Dedifferentiated amniotic fluid mesenchymal stem cell (primary cell): ENCODE data around the gene STKLD1.

Experiments
- DNase-seq: peaks from one replicate; pipeline ENCODE4 v3.0.0-alpha.2; 2016; ENCODE audit errors: extremely low spot score

STKLD1 gene

DNA sequence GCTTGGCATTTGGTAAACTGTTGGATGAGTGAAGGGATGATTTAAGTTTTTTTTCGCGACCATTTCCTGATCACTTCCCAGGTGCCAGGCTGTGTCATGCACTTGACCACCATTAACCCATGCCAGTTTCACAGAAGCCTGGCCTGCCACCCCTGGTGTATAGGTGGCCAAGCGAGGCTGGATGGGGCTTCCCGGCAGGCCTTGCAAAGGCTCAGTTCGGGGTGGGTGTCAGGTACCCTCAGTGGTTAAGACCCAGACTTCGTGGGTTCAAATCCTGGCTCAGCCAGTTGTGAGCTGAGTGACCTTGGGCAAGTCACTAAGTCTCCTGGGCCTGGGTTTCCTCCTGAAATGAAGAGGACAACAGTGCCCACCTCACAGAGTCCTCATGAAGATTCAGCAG lies 30.6 kb upstream of the STKLD1 start:
- DNase-seq, result no peak

DNA sequence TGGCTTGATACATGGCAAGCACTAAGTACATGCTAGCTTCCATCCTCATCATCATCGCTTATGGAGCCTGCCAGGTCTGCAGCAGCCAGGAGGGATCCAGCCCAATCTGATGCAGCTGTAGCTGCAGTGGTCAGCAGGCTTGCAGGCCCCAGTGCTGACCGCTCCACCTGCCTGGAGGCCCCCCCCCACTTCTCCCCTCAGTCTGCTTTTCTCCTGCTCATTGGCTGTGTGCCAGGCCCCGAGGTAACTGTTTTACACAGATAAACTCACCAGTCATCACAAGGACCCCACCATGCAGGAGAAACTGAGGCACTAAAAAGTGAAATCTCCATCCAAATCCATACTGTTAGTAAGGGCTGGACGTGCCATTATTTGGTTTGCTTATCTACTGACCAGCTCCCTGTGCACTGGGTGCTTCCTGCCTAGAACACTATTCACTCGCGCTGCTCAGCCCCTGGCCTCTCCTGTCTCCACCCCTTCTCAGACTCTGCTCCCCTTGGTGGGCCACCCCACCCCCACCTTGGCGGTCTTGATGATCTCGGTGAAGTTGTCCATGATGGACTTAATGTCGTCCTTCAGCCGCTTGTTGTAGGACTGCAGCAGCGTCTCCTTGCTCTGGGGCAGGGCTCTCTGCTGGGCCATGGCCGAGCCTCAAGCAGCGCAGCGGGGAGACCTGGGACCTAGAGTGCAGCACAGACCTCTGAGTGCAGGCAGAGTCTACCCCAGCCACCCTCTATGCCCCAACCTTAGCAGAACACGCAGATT lies 30.0 kb upstream of the STKLD1 start:
- no peak for DNase-seq

DNA sequence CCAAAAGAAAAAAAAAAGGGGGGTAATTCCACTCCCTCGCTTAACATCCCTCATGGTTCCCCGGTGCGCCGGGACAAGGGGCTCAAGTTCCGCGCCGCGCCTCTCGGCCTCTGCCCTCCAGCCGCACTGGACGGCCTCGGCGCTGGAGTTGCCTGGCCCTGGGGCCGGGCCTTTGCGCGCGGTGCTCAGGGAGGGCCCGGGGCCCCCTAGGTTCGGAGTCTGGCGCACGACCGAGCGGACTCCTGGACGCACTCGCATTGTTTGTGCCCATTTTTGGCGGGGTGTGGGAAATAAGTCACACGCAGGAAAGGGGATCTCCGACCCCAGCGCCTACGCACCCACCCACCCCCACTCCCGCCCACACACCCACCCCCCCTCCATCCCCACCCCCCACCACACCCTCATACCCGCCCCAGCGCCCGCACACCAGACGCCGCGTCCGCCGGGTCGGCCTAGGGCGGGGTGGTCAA lies 28.6 kb upstream of the STKLD1 start:
- no peak for DNase-seq

DNA sequence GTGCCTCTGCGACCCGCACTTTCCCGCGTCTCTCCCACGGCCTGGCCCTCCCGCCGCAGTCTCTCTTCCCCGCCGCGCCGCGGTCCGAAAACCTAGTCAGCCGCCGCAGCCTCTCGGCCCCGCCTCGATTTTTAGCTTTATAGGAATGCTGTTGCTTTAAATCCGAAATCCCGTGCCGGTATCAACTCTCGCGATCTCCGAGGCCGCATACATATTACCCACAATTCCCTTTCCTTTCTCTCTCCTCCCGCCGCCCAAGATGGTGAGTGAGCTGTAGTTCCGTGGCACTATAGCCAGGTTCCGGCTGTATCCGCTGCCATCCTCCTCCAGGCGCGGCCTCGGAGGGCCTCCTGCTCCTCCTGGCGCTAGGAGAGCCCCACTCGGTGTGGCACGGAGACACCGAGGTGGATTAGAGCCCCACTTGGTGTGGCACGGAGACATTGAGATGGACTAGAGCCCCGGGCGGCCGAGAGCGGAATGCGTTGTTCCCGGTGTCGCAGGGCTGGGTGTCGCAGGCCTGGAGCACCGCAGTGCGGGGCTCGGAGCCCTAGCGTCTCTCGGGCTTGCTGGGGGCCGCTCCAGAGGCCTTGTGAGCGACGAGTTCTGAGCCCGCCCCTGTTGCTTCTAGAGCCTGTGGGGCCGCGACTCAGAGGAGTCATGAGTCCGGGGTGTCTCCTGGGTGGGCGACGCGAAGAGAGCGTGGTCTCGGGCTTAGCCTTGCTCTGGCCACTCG lies 28.0 kb upstream of the STKLD1 start, which contains the start of the genes MED22 and RPL7A:
Gene MED22 (minus strand): TSS at position 147 of the 733 bp plus-strand sequence. CDS start 1,469 bp downstream, outside the sequence.
Gene RPL7A (plus strand): TSS at position 234 of the 733 bp plus-strand sequence. CDS start 26 bp downstream, at position 260.
- peak; percentile 98 for DNase-seq

DNA sequence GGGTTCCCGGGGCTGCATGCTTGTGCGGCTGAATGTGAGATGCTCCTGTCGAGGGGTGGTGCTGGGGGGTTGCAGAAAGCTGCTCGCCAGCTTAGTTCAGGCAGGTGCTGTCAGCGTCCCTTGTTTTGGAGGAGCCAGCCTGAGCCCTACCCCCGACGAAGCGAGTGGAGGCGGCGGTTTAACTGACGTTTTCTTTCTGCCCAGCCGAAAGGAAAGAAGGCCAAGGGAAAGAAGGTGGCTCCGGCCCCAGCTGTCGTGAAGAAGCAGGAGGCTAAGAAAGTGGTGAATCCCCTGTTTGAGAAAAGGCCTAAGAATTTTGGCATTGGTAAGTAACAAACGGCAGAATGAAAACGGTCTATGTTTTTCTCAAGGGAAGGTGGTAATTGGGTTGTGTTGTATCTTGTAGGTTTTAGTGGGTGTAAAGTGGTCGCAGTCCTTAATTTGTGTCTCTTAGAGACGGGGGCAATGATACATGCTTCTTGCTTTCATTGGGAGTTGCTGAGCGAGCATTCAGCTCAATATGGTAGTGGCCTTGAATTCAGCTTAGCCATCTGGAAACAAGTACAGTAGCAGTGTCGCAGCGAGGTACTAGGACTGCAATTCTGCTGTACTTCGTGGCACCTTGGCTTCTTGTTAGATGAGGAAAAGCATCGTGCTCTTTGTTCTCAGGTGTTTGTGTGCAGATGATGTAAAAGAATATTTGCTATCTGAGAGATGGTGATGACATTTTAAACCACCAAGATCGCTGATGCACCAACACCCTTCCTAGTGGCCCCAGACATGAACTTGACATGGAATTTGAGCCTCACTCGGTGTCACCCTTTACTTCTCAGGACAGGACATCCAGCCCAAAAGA lies 27.2 kb upstream of the STKLD1 start:
- DNase-seq, result no peak

DNA sequence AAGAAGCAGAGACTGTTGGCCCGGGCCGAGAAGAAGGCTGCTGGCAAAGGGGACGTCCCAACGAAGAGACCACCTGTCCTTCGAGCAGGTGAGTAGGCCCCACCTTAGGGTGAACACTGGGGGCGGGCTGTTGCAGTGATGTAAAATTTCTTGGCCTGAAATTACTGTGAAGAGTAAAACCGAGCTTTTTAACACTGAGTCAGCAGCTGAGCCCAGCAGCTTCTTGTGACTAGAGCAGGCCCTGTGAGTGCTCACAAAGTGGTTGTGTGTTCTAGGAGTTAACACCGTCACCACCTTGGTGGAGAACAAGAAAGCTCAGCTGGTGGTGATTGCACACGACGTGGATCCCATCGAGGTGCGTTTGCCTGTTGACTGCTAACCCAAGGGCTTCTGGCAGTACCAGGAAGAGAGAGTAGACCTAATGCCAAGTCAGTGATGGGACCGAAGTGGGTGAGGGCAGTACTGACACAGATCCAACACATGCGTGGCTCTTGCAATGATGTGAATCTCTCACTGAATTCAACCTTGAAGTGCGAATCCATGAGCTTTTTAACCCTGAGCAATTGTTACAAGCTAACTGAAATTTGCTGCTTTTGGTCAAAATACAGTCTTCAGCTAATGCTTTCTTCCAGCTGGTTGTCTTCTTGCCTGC lies 26.1 kb upstream of the STKLD1 start:
- no peak for DNase-seq

DNA sequence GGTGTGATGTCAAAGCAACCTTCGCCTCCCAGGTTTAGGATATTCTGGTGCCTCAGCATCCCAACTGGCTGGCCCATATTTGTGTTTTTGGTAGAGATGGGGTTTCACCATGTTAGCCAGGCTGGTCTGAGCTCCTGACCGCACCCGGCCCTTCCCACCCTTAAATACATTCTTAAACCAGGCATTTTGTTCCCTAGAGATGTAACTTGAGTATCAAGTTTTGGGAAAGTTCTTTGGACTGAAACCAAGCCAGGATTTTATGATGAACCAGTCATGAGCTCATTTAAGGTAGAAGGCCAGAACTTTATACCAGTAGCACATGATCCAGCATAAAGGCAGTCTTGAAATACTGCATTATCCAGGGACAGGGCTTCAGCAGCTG lies 24.6 kb upstream of the STKLD1 start:
- DNase-seq, result no peak

DNA sequence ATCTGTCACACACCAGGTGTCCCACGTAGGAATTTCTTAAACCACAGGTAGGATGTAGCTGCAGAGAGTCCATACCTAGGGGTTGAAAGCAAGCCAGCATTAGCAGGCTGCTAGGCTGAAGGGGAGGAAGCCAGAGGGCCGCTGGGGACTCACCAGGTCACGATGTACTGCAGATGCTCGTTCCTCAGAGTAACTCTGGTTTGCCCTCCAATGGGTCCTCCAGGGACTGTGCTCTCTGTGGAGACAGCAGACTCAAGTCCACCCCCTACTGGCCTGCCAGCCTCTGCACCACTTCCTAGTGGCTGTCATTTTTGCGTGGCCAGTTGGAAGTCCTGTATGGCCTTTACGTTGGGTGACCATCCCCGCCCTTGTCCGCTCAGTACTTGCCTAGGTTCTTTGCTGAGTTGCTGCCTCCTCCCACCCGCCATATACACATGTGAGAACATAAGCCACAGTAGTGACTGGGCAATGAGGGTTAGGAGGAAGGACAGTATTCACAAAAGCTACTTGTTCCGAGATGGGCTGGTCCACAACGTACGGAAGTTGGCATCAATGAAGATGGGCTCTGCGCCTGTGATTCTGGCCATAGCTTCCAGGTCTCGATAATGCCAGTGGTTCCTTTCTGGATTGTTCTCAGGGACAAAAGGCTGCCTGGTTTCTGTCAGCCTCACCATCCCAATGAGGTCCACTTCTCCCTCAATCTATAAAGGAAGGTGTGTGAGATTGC lies 24.1 kb upstream of the STKLD1 start:
- peak; percentile 23 for DNase-seq

DNA sequence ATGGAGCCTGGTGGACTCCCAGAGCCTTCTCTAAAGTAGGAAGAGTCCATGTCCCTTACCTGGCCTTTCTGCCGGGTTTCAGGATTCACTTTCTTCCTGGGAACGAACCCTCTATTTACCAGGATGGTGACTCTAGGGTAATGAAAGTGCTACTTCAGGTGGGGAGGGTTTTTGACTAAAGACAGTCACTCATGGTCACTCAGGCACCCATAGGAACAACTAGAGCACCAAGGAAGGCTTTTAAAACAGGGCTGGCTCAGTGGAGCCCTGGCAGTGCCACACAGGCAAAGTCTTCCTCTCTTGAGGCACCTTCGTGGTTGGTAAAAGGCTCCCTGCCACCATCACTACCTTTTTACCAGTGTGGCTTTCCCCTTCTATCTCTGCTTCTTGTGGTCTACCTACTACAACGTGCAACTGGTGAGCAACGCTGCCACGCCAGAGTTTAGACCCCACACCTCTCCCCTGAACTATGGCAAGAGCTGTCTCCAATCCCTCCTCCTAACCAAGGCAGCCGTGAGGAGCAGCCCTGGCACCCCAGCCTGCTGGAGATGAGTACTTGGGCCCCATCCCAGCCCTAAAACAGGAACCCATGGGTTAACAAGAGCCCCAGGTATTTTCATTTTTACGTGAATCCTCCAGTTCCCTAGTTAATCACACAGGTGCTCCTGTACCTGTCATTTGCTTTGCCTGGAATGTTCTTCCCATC lies 23.4 kb upstream of the STKLD1 start:
- DNase-seq, result no peak

DNA sequence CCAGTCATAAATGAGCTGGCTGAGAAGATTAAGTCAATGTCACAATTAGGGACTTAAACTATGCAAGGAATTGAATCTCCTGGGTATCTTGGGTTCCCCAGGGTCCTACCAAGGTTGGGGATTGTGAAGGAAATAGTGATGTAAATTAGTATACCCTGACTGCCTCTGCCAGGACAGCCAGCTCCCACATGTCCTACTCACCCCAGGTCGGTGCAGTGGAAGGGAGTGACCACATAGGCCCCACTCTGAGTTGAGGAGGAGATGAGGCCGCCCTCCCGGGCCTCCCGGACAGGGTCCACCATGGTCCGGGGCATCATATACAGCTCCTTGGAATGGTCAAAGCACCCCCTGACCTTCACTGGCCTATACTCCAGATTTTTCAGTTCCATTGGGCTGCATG lies 22.6 kb upstream of the STKLD1 start:
- DNase-seq, result no peak

DNA sequence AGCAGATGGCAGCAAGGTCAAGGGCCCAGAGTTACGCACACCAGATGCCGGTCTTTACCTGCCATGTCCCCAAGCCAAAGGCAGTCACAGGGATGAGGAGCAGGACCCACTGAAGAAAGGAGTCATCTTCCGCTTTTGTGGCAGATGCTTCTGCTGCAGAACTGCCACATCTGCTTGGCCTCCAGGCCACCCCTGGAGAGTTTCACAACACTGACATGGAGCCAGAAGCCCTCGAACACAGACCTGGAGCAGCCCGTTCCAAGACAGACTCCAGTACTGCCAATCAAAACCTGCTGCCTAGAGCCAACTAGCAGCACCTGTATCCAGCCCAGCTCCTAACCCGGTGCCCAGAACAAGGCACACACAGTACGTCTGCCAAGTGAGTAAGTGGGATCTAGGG lies 21.4 kb upstream of the STKLD1 start:
- no peak for DNase-seq

DNA sequence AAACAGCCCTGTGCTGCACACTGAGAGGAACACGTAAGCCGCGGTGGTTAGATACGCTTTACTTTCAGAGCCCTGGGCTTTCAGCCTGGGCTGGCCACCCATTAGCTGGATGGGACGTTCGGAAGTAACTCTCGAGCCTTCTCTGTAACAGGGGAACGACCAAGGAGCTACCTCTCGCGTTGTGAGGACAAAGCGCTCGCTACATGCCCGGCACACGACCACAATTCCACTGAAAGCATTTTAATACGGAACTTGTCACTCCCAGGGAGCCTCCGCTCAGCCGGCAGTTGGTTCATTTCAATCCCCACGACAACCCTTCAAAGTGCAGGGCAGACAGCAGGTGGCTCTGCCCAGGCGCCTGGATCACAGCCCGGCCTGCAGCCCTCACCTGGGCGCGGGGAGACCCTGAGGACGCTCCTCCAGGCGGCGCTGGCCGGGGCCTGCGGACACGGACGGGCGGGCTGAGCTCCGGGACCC lies 20.2 kb upstream of the STKLD1 start:
- DNase-seq, result no peak

DNA sequence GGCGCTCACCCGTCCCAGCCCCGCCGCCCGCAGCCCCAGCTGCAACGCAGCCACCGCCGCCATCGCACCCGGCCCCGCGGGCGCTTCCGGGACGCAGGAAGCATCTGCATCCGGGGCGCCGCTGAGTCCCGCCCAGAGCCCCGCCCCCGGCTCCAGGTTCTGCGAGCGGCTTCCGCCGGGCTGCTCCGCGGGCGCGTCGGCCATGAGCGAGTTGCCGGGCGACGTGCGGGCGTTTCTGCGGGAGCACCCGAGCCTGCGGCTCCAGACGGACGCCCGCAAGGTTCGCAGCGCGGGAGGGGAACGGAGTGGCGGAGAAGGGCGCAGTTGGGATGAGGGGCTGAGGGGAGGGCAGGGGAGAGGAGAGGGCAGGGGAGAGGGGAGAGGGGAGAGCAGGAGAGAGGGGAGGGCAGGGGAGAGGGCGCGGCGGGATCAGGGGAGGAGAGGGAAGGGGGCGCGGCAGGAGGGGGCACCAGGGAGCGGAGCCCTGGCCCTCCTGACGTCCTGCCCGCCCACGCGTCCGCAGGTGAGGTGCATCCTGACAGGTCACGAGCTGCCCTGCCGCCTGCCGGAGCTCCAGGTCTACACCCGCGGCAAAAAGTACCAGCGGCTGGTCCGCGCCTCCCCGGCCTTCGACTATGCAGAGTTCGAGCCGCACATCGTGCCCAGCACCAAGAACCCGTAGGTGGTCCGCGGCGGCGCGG lies 19.6 kb upstream of the STKLD1 start, which contains the start of the genes SURF1 and SURF2:
Gene SURF1 (minus strand): TSS at position 97 of the 701 bp plus-strand sequence. CDS start 34 bp downstream, at position 63.
Gene SURF2 (plus strand): TSS at position 160 of the 701 bp plus-strand sequence. CDS start 43 bp downstream, at position 203.
- peak; percentile 75 for DNase-seq

DNA sequence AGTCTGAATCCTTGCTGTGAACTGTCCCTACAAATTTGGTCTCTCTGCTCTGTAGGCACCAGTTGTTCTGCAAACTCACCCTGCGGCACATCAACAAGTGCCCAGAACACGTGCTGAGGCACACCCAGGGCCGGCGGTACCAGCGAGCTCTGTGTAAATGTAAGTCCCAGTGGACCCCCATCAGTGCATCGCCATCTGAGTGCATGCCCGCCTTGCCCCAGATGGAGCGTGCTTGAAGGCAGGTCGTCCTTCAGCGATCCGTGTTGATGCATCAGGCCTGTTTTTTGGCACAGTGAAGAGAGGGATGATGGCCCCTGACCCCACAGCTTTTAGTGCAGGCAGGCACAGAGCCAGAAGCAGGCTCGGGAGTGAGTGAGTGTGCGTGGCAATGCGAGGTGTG lies 18.5 kb upstream of the STKLD1 start:
- no peak for DNase-seq

DNA sequence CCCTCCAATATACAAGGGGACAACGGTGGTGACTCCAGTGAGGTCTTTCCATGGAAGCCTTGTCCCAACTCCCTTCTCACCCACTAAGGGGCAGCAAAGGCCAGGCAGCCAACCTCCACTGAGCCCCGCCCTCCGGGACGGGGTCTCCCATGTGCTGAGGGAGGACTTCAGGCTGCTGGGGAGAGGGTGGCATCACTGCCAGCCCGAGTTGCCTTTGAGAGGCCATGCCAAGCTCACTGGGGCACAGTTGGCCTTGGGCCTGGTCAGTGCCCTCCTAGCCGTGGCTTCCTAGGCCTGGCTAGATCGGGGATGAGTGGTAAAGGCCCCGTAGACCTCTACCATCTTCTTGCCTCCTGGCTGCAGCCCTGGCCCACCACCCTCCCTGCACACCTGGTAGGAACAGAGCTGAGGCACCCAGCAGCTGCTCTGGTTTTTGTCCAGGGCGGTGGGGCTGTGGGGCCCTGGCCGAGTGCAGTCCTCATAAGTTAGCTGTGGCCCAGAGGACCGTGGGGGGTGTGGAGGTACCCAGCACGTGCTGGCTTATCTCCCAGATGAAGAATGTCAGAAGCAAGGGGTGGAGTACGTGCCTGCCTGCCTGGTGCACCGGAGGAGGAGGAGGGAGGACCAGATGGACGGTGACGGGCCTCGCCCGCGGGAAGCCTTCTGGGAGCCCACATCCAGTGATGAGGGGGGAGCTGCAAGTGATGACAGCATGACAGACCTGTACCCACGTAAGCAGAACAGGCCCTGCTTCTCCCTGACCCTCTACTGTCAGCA lies 16.6 kb upstream of the STKLD1 start:
- DNase-seq, result no peak

DNA sequence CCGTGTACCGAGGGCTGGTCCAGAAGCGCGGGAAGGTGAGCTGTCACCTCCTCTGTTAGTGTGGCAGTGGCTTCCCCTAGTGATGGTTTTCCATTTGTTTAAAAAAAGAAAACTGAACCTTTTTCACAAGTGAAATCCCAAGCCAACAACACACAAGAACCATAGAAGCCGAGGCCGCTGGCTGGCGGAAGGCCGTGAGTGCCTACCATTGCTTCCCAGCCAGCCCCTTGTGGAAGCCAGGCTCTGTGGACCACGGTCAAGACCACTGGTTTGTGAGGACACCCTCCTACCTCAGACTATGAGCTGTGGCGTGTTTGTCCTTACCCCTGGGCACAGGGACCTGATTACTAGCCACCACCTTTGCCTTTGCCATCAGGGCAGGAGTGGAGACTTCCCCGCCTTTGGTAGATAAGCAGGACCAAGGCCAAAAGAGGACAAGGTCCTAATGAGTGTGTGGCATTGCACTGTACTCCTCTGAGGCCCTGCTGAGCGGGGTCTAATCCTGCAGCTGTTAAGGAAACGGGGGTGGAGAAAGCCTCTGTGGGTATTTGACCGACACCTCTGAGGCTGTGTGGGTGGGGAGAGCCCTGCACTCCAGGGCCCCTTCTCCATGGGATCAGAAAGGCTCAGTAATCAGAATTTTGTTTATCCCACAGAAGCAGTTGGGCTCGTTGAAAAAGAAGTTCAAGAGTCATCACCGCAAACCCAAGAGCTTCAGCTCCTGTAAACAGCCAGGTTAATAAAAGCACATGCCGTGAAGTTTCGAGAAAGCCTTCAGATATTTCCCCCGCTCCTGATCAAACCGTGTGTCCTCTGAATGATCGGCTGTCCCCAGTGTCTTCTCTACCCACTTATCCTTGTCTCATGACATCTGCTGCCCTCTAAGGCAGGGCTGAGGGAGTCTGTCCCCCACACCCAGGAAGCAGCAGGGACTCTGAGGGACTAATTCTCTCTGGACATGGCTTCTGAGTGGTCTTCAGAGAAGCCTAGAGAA lies 15.5 kb upstream of the STKLD1 start:
- no peak for DNase-seq

DNA sequence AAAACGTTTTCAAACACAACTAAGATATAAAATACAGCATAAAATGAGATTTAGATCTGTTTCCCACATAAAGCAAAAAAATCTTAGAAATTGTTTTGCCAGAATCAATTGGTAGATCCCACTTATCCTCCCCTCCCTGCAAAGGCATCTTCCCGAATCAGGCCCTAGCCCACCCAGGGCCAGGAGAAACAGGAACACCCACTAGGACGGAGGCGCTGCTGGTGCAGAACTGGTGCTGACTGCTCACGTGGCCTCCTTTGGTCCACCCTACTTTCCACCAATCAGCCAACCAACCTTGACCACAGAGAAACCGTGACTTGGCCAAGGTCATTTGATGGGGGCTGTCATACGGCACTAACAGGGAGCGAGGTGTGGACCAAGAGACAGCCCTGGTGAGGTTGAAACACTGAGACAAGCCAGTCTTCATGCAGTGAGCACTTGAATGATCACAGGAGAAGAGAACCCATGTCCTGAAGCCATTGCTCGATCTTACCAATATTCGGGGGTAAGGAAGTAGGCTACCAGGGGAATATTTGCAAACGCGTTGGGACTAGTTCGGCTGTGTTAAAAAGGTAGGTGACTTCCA lies 14.6 kb upstream of the STKLD1 start:
- no peak for DNase-seq
